ENCODE measurements around the gene TEKTIP1.

DNA sequence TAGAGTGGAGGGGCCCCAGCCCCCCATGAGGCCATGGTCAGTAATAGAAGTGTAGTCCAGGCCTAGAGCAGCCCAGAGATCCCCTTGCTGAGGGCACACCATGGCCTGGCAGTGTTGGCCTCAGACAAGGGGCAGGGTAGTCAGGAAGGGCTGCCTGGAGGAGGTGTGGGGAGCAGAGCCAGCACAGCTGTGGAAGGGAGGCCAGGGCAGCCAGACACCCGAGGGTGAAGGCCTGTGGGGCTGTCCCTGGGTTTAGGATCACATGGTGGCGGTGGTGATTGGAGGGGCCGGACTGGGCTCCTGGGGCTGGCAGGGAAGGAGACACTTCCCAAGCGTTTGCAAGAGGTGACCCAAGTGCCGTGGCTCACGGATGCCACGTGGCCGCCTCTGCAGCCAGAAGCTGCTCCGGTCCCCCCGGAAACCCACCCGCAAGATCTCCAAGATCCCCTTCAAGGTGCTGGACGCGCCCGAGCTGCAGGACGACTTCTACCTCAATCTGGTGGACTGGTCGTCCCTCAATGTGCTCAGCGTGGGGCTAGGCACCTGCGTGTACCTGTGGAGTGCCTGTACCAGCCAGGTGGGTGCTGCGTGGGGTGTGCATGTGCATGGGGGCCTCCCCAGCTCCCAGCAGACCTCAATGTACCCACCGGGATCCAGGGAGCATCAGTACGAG, 11.6 kb upstream of the TEKTIP1 start:
- TF ChIP-seq, protein P1, sequence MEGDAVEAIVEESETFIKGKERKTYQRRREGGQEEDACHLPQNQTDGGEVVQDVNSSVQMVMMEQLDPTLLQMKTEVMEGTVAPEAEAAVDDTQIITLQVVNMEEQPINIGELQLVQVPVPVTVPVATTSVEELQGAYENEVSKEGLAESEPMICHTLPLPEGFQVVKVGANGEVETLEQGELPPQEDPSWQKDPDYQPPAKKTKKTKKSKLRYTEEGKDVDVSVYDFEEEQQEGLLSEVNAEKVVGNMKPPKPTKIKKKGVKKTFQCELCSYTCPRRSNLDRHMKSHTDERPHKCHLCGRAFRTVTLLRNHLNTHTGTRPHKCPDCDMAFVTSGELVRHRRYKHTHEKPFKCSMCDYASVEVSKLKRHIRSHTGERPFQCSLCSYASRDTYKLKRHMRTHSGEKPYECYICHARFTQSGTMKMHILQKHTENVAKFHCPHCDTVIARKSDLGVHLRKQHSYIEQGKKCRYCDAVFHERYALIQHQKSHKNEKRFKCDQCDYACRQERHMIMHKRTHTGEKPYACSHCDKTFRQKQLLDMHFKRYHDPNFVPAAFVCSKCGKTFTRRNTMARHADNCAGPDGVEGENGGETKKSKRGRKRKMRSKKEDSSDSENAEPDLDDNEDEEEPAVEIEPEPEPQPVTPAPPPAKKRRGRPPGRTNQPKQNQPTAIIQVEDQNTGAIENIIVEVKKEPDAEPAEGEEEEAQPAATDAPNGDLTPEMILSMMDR (IDR thresholded peaks at IDR 0.05; ENCODE audit: poor library complexity), result no peak
- TF ChIP-seq EZH2phosphoT487 (IDR thresholded peaks at IDR 0.05; ENCODE audit: low read depth, severe bottlenecking, unreplicated experiment), result no peak
